Right lung (tissue), 5 donors: ENCODE results near the gene USH1G. TPM values are rescaled to one million over a fixed set of nuclear protein-coding genes. Genes with fewer than 3 reads are reported as not detected.

ENCODE experiments used
- DNase-seq, 2 donors: peaks; one replicate each; pipeline ENCODE4 v3.0.0-alpha.2; 2013
- polyA plus RNA-seq, 5 donors: library from polyadenylated mRNA; unstranded; fragments of 120-200 nt; gene quantifications; one replicate each; pipeline versions ENCODE4 v1.2.1 to v1.2.3, GENCODE V29; 2013; ENCODE audit warnings: inconsistent platforms in 1 of 5, low replicate concordance in 1 of 5; ENCODE audit not compliant: insufficient read length in 5 of 5, insufficient read depth in 1 of 5

Gene USH1G
- polyA plus RNA-seq, 5 donors, result 0.05 to 0.22 (median 0.12) TPM; not detected in 1

- no peak for DNase-seq
These were observed 31.8 kb upstream of the USH1G start for GRCh38 chr17:74954665-74955421.

GRCh38 chr17:74954115-74954514 is 31.1 kb upstream of the USH1G start:
- DNase-seq, result no peak

- no peak for DNase-seq
These were observed 30.2 kb upstream of the USH1G start for GRCh38 chr17:74953134-74953687.

GRCh38 chr17:74952431-74953133 is 29.5 kb upstream of the USH1G start:
- no peak for DNase-seq

- no peak for DNase-seq
These were observed 28.8 kb upstream of the USH1G start for GRCh38 chr17:74951680-74952421.

GRCh38 chr17:74951065-74951464 is 28.0 kb upstream of the USH1G start:
- no peak for DNase-seq

- no peak for DNase-seq
These were observed 27.2 kb upstream of the USH1G start for GRCh38 chr17:74950207-74950606.

- DNase-seq, result no peak
These were observed 26.5 kb upstream of the USH1G start for GRCh38 chr17:74949455-74950115.

GRCh38 chr17:74947041-74947754 is 24.1 kb upstream of the USH1G start:
- no peak for DNase-seq

- no peak for DNase-seq
These were observed 23.6 kb upstream of the USH1G start for GRCh38 chr17:74946641-74947040.

- DNase-seq, result no peak
These were observed 22.5 kb upstream of the USH1G start for GRCh38 chr17:74945543-74945942.

GRCh38 chr17:74943808-74944522 is 20.9 kb upstream of the USH1G start:
- DNase-seq, result no peak

- DNase-seq, result no peak
These were observed 18.2 kb upstream of the USH1G start for GRCh38 chr17:74941128-74941725.

GRCh38 chr17:74939534-74939933 is 16.5 kb upstream of the USH1G start:
- no peak for DNase-seq

- no peak for DNase-seq
These were observed 15.3 kb upstream of the USH1G start for GRCh38 chr17:74938194-74938950.

- no peak for DNase-seq
These were observed 14.3 kb upstream of the USH1G start for GRCh38 chr17:74937064-74938051.

- DNase-seq, result no peak
These were observed 13.4 kb upstream of the USH1G start for GRCh38 chr17:74936470-74936799.
